ENCODE measurements around the gene RPL13A.
A peak's percentile ranks its signal among the peaks of the same experiment; 100 is the strongest.
"Not testable (repeated sequence)": the region's sequence is repeated elsewhere in the genome, so short reads cannot be mapped to it uniquely, and the experiment has no call there.

RPL13A gene

DNA sequence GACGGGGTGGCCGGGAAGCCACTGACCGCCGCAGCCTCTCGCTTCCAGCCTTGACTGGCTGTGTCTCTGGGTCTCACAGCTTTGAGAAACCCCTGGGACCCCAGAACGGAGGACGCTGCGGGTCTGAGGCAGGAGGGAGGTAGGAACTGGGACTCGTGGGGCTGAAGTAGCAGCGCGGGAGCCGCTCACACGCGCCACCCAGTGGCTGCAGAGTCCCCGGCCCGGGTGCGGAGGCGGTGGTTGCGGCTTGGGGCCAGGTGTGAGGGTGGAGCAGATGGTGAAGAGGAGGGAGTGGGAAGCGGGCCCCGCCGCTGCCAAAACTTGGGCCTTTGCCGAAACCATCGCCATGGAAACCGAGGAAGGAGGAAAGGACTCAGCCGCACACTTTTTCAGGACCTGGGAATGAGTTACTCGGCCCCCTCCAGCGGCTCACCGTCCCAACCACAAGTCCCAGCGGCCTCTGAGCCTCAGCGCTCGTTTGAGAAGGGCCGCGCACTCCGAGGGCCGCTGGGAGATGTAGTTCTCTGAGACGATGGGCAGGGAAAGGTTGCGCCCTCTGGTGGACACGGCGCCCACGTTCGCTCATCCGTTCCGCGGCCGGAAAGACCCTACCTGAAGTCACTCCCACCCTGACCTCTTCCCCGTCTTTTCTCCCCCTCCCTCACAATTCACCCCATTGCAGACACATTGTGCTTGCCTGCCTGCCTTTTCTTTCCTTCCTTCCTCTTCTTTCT lies 43.9 kb upstream of the RPL13A start:
- H3K18ac ChIP-seq (ENCODE audit: low read depth in 1 of 2, low read length in 2 of 2): peak overlapping the region in 1 of 2 experiments; percentile 75
- no peaks in the 10 kb centered on the region for H3K9me3 ChIP-seq (ENCODE audit: control insufficient read depth, low read length)
- H4K91ac ChIP-seq (ENCODE audit: low read length): peak overlapping the region; percentile 62
- peaks cover 7% of the 10 kb centered on the region for H3K79me1 ChIP-seq (replicated peaks; ENCODE audit: low read length, poor library complexity, severe bottlenecking)
- no peak overlapping the region for H3K14ac ChIP-seq (ENCODE audit: low read length in 2 of 2)
- H2AK5ac ChIP-seq (ENCODE audit: low read length, severe bottlenecking): no peak overlapping the region
- peak overlapping the region; percentile 24 for H2BK120ac ChIP-seq (ENCODE audit: low read depth, low read length)
- H3K4me3 ChIP-seq (ENCODE audit: insufficient read depth in 1 of 2, low read depth in 1 of 2, low read length in 2 of 2): peak overlapping the region; percentile 59 to 80
- H3K4ac ChIP-seq (ENCODE audit: low read depth in 1 of 2, low read length in 2 of 2): no peak overlapping the region
- H2BK12ac ChIP-seq (ENCODE audit: low read length in 2 of 2): peak overlapping the region in 1 of 2 experiments; percentile 10
- H2AFZ ChIP-seq (ENCODE audit: low read depth, low read length): peak overlapping the region; percentile 75
- H3K27me3 ChIP-seq (ENCODE audit: control insufficient read depth in 1 of 2, insufficient read depth in 1 of 2, low read length in 2 of 2): peaks cover 37 to 39% of the 10 kb centered on the region in 2 experiments
- H3K4me1 ChIP-seq (ENCODE audit: control insufficient read depth, insufficient read depth, low read depth, low read length): peaks cover 13% of the 10 kb centered on the region
- H3K36me3 ChIP-seq (ENCODE audit: control insufficient read depth in 1 of 2, insufficient read depth in 2 of 2, low read depth in 1 of 2, low read length in 2 of 2): peaks cover 3 to 28% of the 10 kb centered on the region in 2 experiments
- DNase-seq: peak; percentile 95
- no peak overlapping the region for H3K27ac ChIP-seq (ENCODE audit: low read length, poor library complexity, severe bottlenecking)
- peak overlapping the region; percentile 92 for H3K4me2 ChIP-seq (ENCODE audit: low read length, poor library complexity, severe bottlenecking)
- peak overlapping the region; percentile 67 for H4K8ac ChIP-seq (ENCODE audit: low read length)
- WGBS: 0% methylated on average over 32 of the region's 47 CpGs
- no peak overlapping the region for H2BK5ac ChIP-seq (ENCODE audit: low read depth, low read length, poor library complexity, severe bottlenecking)
- H2BK15ac ChIP-seq (ENCODE audit: low read depth, poor library complexity, severe bottlenecking): no peak overlapping the region
- no peak overlapping the region for H3K23ac ChIP-seq (ENCODE audit: low read length in 2 of 2)
- H3K9ac ChIP-seq (ENCODE audit: low read length): peak overlapping the region; percentile 74

DNA sequence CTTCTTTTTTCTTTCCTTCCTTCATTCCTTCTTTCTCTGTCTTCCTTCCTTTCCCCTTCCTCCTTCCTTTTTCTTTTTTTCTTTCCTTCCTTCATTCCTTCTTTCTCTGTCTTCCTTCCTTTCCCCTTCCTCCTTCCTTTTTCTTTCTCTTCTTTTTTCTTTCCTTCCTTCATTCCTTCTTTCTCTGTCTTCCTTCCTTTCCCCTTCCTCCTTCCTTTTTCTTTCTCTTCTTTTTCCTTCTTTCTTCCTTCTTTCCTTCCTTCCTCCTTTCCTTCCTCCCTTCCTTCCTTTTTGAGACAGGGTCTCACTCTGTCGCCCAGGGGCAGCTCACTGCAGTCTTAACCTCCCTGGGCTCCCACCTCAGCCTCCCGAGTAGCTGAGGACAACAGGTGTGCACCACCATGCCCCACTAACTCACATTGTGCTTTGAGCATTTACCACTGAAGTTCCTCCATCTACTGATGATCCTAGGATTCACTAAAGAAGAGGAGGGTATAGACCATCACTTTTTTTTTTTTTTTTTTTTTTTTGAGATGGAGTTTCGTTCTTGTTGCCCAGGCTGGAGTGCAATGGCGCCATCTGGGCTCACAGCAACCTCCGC lies 43.2 kb upstream of the RPL13A start:
- H4K8ac ChIP-seq (ENCODE audit: low read length); H3K9me3 ChIP-seq (ENCODE audit: control insufficient read depth, low read length); H4K91ac ChIP-seq (ENCODE audit: low read length); DNase-seq; H2BK15ac ChIP-seq (ENCODE audit: low read depth, poor library complexity, severe bottlenecking); H3K27ac ChIP-seq (ENCODE audit: low read length, poor library complexity, severe bottlenecking); H3K4ac ChIP-seq (ENCODE audit: low read depth in 1 of 2, low read length in 2 of 2); H2BK120ac ChIP-seq (ENCODE audit: low read depth, low read length); H2BK5ac ChIP-seq (ENCODE audit: low read depth, low read length, poor library complexity, severe bottlenecking); H2AFZ ChIP-seq (ENCODE audit: low read depth, low read length); H3K4me2 ChIP-seq (ENCODE audit: low read length, poor library complexity, severe bottlenecking); H3K4me3 ChIP-seq (ENCODE audit: insufficient read depth in 1 of 2, low read depth in 1 of 2, low read length in 2 of 2); H3K9ac ChIP-seq (ENCODE audit: low read length); H3K18ac ChIP-seq (ENCODE audit: low read depth in 1 of 2, low read length in 2 of 2); H3K14ac ChIP-seq (ENCODE audit: low read length in 2 of 2); H3K23ac ChIP-seq (ENCODE audit: low read length in 2 of 2); H2AK5ac ChIP-seq (ENCODE audit: low read length, severe bottlenecking); H2BK12ac ChIP-seq (ENCODE audit: low read length in 2 of 2): not testable (repeated sequence)
- H3K36me3 ChIP-seq (ENCODE audit: control insufficient read depth in 1 of 2, insufficient read depth in 2 of 2, low read depth in 1 of 2, low read length in 2 of 2): peaks cover 8 to 34% of the 10 kb centered on the region in 2 experiments
- H3K4me1 ChIP-seq (ENCODE audit: control insufficient read depth, insufficient read depth, low read depth, low read length): peaks cover 13% of the 10 kb centered on the region
- H3K27me3 ChIP-seq (ENCODE audit: control insufficient read depth in 1 of 2, insufficient read depth in 1 of 2, low read length in 2 of 2): peaks cover 31 to 32% of the 10 kb centered on the region in 2 experiments
- peaks cover 11% of the 10 kb centered on the region for H3K79me1 ChIP-seq (replicated peaks; ENCODE audit: low read length, poor library complexity, severe bottlenecking)
- WGBS: 88% methylated on average over 5 of the region's 5 CpGs

DNA sequence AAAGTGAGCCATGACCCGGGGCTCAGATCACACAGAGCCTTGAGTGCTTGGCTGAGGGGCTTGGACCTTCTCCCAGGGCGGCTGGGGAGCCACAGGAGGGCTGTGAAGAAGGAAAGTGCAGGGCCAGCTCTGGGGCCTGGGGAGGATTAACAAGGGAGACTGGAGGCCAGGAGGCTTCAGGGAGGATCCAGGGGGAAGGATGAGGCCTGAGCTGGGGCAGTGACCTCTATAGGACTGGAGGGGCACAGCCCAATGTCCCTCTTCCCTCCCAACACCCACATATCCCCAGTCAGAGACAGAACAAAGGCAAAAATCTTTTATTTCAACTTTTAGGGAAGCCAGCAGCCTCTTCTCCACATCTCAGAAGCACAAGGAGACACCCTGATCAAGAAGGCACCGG lies 41.4 kb upstream of the RPL13A start:
- no peak overlapping the region for H4K8ac ChIP-seq (ENCODE audit: low read length)
- no peak overlapping the region for H2BK5ac ChIP-seq (ENCODE audit: low read depth, low read length, poor library complexity, severe bottlenecking)
- H2AK5ac ChIP-seq (ENCODE audit: low read length, severe bottlenecking): no peak overlapping the region
- no peak overlapping the region for H3K18ac ChIP-seq (ENCODE audit: low read depth in 1 of 2, low read length in 2 of 2)
- peaks cover 23% of the 10 kb centered on the region for H3K79me1 ChIP-seq (replicated peaks; ENCODE audit: low read length, poor library complexity, severe bottlenecking)
- H3K4me1 ChIP-seq (ENCODE audit: control insufficient read depth, insufficient read depth, low read depth, low read length): peaks cover 13% of the 10 kb centered on the region
- no peak overlapping the region for H3K4ac ChIP-seq (ENCODE audit: low read depth in 1 of 2, low read length in 2 of 2)
- no peak overlapping the region for H3K9ac ChIP-seq (ENCODE audit: low read length)
- H3K27me3 ChIP-seq (ENCODE audit: control insufficient read depth in 1 of 2, insufficient read depth in 1 of 2, low read length in 2 of 2): peaks cover 13 to 14% of the 10 kb centered on the region in 2 experiments
- H3K14ac ChIP-seq (ENCODE audit: low read length in 2 of 2): no peak overlapping the region
- H2AFZ ChIP-seq (ENCODE audit: low read depth, low read length): no peak overlapping the region
- peaks cover 12 to 43% of the 10 kb centered on the region in 2 experiments for H3K36me3 ChIP-seq (ENCODE audit: control insufficient read depth in 1 of 2, insufficient read depth in 2 of 2, low read depth in 1 of 2, low read length in 2 of 2)
- no peak overlapping the region for H2BK15ac ChIP-seq (ENCODE audit: low read depth, poor library complexity, severe bottlenecking)
- no peak overlapping the region for H3K4me2 ChIP-seq (ENCODE audit: low read length, poor library complexity, severe bottlenecking)
- no peak for DNase-seq
- no peak overlapping the region for H4K91ac ChIP-seq (ENCODE audit: low read length)
- WGBS: 97% methylated on average over 3 of the region's 3 CpGs
- H3K23ac ChIP-seq (ENCODE audit: low read length in 2 of 2): no peak overlapping the region
- H2BK120ac ChIP-seq (ENCODE audit: low read depth, low read length): no peak overlapping the region
- no peak overlapping the region for H2BK12ac ChIP-seq (ENCODE audit: low read length in 2 of 2)
- no peak overlapping the region for H3K27ac ChIP-seq (ENCODE audit: low read length, poor library complexity, severe bottlenecking)
- no peak overlapping the region for H3K4me3 ChIP-seq (ENCODE audit: insufficient read depth in 1 of 2, low read depth in 1 of 2, low read length in 2 of 2)
- H3K9me3 ChIP-seq (ENCODE audit: control insufficient read depth, low read length): no peaks in the 10 kb centered on the region
